Activated naive CD4-positive, alpha-beta T cell treated with anti-CD3 and anti-CD28 coated beads, Interleukin-2, amount 10 ng/mL, durations not matched to agents 7 days and 5 days (primary cell): ENCODE data around the gene GJE1.
"Not testable (repeated sequence)": the region's sequence is repeated elsewhere in the genome, so short reads cannot be mapped to it uniquely, and the experiment has no call there.

Source experiments
- CTCF ChIA-PET: fragments of 350-600 bp; sonication (Branson Sonifier 250); formaldehyde crosslinking; loops from one replicate; lab custom pipeline; 2021; ENCODE audit warnings: antibody characterized with exemption; lab: Charles Lee
- DNase-seq: peaks from one replicate; pipeline ENCODE4 v3.0.0-alpha.2; 2020
- H3K27ac Mint-ChIP-seq: one replicate; pipeline ENCODE4 v1.8.0; 2021; ENCODE audit warnings: mild to moderate bottlenecking, moderate library complexity, mixed read lengths
- H3K27me3 Mint-ChIP-seq: one replicate; pipeline ENCODE4 v1.8.0; 2021; ENCODE audit warnings: mild to moderate bottlenecking, mixed read lengths
- H3K36me3 Mint-ChIP-seq: one replicate; pipeline ENCODE4 v1.8.0; 2021; ENCODE audit warnings: mixed read lengths
- H3K4me1 Mint-ChIP-seq: one replicate; pipeline ENCODE4 v1.8.0; 2021; ENCODE audit warnings: mixed read lengths
- H3K4me3 Mint-ChIP-seq: one replicate; pipeline ENCODE4 v1.8.0; 2021; ENCODE audit warnings: mild to moderate bottlenecking, moderate library complexity, mixed read lengths
- H3K9me3 Mint-ChIP-seq: one replicate; pipeline ENCODE4 v1.8.0; 2021; ENCODE audit warnings: mixed read lengths

The GJE1 gene, protein sequence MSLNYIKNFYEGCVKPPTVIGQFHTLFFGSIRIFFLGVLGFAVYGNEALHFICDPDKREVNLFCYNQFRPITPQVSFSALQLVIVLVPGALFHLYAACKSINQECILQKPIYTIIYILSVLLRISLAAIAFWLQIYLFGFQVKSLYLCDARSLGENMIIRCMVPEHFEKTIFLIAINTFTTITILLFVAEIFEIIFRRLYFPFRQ

DNA sequence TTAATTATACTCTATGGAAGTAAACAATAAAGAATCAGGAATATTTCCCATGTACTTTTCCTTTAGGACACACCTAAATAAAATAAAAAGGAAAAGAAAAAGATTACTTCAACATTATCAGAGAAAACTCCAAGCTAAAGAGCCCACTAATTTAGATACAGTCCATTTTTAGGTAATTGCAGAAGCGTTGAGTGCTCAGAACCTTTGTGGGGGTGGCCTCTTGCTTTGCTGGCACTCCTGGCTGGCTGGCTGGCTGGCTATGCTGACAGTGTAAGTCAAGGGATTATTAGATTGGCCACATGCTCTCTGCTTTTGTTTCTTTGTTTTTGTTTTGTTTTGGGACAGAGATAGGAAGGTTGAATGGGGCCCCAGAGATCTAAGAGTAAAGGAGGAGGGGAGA is at the start of gene GJE1:
Gene GJE1, plus strand, starts transcription at position 301 of the 400 bp plus-strand sequence. CDS start 234 bp downstream, outside the sequence.
- CTCF ChIA-PET, result no interaction called here
- H3K4me1 Mint-ChIP-seq, result no peaks in the 10 kb centered on the region
- no peak within 1 kb of the TSS for H3K4me3 Mint-ChIP-seq
- no peak within 1 kb of the TSS for H3K27ac Mint-ChIP-seq
- no peaks in the 10 kb centered on the region for H3K36me3 Mint-ChIP-seq
- H3K27me3 Mint-ChIP-seq, result peaks cover 4% of the 10 kb centered on the region
- DNase-seq, result no peak
- H3K9me3 Mint-ChIP-seq, result no peaks in the 10 kb centered on the region

DNA sequence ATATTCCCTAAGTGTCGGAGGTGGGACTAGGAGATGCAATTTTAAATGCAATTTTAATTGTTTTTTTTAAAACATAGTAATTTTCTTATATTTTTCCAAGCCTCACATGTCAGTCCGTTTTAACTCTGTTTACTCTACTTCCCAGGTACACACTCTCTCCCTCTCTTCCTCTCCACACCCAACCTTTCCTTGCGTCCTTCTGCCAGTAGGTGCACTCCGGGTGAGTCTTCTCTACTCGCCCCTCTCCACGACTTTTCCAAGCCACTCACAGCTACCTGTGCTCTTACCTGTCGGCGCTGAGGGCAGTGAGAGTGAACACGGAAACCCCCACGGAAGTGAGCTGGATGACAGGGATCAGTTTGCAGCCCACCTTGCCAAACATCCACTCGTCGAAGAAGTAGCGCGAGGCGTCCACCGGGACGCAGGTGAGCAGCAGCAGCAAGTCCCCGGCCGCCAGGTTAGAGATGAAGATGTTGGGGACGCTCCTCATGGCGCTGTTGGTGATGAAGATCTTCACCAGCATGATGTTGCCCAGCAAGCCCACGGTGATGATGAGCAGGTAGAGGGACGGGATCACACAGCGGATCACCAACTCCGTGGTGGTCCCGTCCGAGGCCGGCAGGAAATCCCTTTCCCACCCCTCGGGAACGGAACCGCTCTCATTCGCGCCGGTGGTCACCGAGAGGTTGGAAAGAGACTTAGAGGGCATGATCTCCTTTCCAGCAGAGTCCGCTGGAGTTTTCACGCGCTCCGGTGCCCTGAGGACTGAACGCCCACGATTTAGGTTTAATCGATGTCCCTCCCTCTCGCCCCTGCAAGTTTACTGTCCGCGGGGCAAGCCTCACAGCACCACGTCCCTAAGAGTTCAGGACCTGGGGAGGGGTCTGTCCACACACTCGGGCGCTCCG is 44.5 kb upstream of the GJE1 start:
- Mint-ChIP-seq H3K9me3 (no peaks in the 10 kb centered on the region), H3K27me3 (peaks cover 18% of the 10 kb centered on the region), H3K4me1 (no peaks in the 10 kb centered on the region), H3K36me3 (no peaks in the 10 kb centered on the region), H3K4me3 (no peak overlapping the region), H3K27ac (no peak overlapping the region)
- CTCF ChIA-PET, result interaction anchor here (1.4 kb wide), 1 partner anchor 24 kb away, joined by 3 read pairs; no protein-coding TSS in a partner anchor
- no peak for DNase-seq

DNA sequence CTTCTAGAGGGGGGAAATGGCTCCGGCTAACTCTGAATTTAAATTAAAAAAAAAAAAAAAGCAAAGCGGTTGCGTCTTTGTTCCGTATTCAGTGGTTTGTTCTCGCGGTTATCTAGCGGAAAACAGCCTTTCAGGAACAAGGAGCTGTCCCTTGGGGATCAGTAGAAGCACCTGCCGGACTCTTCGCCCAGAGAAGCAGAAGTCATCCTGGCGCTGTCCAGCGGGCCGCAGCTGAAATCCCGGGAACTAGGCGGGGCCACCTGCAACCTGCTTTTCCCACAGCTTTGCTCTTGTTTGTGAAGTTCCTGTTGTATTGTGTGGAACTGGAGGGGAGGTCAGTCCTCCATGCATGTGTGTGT is 43.9 kb upstream of the GJE1 start:
- no peak overlapping the region for H3K27ac Mint-ChIP-seq
- H3K27me3 Mint-ChIP-seq, result peaks cover 18% of the 10 kb centered on the region
- no peaks in the 10 kb centered on the region for H3K4me1 Mint-ChIP-seq
- CTCF ChIA-PET, result no interaction called here
- DNase-seq, result no peak
- no peak overlapping the region for H3K4me3 Mint-ChIP-seq
- no peaks in the 10 kb centered on the region for H3K9me3 Mint-ChIP-seq
- no peaks in the 10 kb centered on the region for H3K36me3 Mint-ChIP-seq

DNA sequence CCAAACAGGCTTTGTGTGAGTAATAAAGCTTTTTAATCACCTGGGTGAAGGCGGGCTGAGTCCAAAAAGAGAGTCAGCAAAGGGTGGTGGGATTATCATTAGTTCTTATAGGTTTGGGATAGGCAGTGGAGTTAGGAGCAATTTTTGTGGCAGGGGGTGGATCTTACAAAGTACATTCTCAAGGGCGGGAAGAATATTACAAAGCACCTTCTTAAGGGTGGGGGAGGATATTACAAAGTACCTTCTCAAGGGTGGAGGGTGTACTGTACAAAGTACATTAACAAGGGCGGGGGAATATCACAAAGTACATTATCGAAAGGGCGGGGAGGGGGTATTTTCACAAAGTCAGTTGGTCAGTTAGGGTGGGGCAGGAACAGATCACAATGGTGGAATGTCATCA is 27.9 kb upstream of the GJE1 start:
- DNase-seq, CTCF ChIA-PET, H3K9me3 Mint-ChIP-seq, H3K4me1 Mint-ChIP-seq, H3K27ac Mint-ChIP-seq, H3K36me3 Mint-ChIP-seq, H3K27me3 Mint-ChIP-seq, H3K4me3 Mint-ChIP-seq: not testable (repeated sequence)

DNA sequence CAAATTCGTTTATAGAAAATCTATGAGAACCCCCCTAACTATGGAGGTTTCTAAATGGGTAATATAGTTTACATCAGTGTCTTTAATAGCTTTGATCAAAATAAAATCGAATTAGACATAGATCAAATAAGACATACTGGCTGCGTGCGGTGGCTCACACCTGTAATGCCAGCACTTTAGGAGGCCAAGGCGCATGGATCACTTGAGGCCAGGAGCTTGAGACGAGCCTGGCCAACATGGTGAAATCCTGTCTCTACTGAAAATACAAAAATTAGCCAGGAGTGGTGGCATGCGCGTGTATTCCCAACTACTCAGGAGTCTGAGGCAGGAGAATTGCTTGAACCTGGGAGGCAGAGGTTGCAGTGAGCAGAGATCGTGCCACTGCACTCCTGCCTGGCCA is 21.9 kb upstream of the GJE1 start:
- H3K36me3 Mint-ChIP-seq, H3K9me3 Mint-ChIP-seq, H3K4me3 Mint-ChIP-seq, H3K4me1 Mint-ChIP-seq, H3K27me3 Mint-ChIP-seq, H3K27ac Mint-ChIP-seq, DNase-seq: not testable (repeated sequence)
- CTCF ChIA-PET, result interaction anchor here (1.3 kb wide), 1 partner anchor 121 kb away, joined by 5 read pairs; no protein-coding TSS in a partner anchor

DNA sequence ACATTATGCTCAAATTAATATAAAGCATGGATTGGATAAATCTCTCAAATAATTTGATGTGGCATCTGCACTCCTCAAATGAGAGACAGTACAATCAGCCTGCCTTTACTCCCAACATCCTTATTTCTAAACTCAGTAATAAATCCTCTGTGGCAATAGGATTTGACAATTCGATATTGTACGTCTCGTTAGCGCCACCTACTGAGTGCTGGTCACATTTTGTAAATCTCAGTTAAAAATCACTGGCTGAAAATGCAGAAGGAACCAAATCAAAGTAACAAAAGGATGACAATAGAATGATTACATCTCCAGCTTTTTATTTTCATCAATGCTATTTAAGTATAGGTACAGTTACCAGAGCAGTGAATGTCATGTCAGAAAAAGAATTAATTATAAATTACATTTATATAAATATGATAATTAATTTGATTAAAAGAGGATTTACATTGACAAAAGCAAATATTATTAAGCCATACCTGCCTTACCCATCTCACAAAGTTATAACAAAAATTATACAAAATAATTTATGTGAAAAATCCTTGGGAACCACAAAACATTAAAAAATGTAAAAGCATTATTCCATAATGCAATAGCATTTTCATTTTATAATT is 20.2 kb upstream of the GJE1 start:
- Mint-ChIP-seq H3K27ac (no peak overlapping the region), H3K4me1 (no peaks in the 10 kb centered on the region)
- CTCF ChIA-PET, result interaction anchor here (0.8 to 2.1 kb wide), 7 partner anchors 13 to 436 kb away, joined by 3 to 10 read pairs (median 4); no protein-coding TSS in a partner anchor

DNA sequence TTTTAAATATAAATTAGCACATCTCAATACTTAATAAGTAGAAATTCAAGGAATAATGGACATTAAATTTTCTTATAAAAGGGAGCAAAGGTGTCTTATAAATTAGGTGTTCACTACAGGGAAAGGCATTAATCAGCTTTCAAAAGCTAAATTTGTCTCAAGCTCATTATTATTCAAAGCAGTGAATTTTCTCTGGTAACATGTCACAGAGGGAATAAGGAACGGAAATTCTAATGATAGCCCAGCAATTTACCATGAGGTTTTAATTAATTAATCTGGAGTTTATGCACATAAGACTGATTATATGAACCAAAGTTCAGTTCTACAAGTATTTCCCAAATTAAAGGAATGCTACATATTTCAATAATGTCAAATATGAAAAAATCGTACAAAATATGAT is 15.4 kb upstream of the GJE1 start:
- CTCF ChIA-PET, result no interaction called here

More for the DNA sequence above, 20.2 kb upstream of the GJE1 start:
- DNase-seq, result peak; percentile 75
- H3K36me3 Mint-ChIP-seq, result no peaks in the 10 kb centered on the region
- H3K27me3 Mint-ChIP-seq, result no peaks in the 10 kb centered on the region
- H3K4me3 Mint-ChIP-seq, result no peak overlapping the region
- H3K9me3 Mint-ChIP-seq, result no peaks in the 10 kb centered on the region

DNA sequence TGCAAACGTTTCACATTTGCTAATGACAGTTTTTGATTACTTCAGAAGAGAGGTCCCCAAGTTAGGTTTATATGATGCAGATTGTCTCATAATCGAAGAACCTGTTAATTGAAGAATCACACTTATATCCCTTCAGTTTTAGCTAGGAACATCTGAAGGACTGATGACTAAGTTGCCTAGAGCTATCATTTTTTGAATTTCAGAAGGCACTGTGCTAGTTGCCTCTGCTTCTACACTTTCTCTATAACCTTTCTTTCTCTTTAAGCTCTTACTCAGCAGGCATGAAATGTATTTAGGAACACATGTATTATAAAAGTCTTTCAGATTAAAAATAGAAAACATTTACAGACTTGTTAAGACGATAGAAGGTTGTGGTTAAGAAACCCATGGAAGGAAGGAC is 14.4 kb upstream of the GJE1 start:
- no peak overlapping the region for H3K4me3 Mint-ChIP-seq
- DNase-seq, result no peak
- H3K27ac Mint-ChIP-seq, result no peak overlapping the region

More for the DNA sequence above, 15.4 kb upstream of the GJE1 start:
- Mint-ChIP-seq H3K4me1 (no peaks in the 10 kb centered on the region), H3K27ac (no peak overlapping the region), H3K36me3 (no peaks in the 10 kb centered on the region), H3K9me3 (no peaks in the 10 kb centered on the region), H3K27me3 (no peaks in the 10 kb centered on the region), H3K4me3 (no peak overlapping the region)
- DNase-seq, result no peak

DNA sequence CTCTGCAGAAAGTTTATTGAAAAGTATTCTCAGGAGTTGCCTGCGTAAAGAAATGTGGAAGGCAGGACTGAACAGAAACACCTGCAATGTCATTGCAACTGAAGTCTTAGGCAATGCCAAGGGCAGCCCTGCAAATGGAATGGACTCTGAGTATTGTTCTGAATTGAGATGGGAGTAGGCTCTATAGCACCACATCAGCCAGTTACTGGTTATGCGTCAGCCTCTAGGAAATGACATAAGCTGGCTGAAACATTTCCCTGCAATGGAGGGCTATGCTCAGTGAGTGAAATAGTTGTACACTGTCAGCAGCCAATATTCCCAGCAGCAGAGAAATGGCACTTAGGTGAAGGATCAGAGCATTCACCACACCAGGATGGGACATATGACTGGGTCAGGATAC is 13.8 kb upstream of the GJE1 start:
- Mint-ChIP-seq H3K36me3 (no peaks in the 10 kb centered on the region), H3K4me3 (no peak overlapping the region), H3K4me1 (no peaks in the 10 kb centered on the region), H3K27me3 (no peaks in the 10 kb centered on the region), H3K27ac (no peak overlapping the region), H3K9me3 (no peaks in the 10 kb centered on the region)
- no peak for DNase-seq
- CTCF ChIA-PET, result no interaction called here

More for the DNA sequence above, 14.4 kb upstream of the GJE1 start:
- H3K9me3 Mint-ChIP-seq, result no peaks in the 10 kb centered on the region
- no peaks in the 10 kb centered on the region for H3K4me1 Mint-ChIP-seq
- H3K27me3 Mint-ChIP-seq, result no peaks in the 10 kb centered on the region
- H3K36me3 Mint-ChIP-seq, result no peaks in the 10 kb centered on the region
- CTCF ChIA-PET, result interaction anchor here (0.7 kb wide), 1 partner anchor 257 kb away, joined by 3 read pairs; no protein-coding TSS in a partner anchor

DNA sequence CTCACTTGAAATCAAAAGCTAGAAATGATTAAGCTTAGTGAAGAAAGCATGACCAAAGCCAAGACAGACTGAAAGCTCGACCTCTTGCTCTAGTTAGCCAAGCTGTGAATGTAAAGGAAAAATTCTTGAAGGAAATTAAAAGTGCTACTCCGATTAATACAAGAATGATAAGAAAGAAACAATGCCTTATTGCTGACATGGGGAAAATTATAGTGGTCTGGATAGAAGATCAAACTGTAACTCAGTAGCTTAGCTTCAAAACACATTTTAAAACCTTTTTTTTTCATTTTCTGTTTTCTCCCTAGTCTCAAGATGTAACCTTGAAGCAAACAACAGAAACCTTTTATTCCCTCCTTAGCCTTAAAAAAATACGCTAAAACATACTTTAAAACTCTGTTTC is 11.4 kb upstream of the GJE1 start:
- Mint-ChIP-seq H3K27me3 (no peaks in the 10 kb centered on the region), H3K27ac (no peak overlapping the region), H3K36me3 (no peaks in the 10 kb centered on the region), H3K4me3 (no peak overlapping the region), H3K9me3 (no peaks in the 10 kb centered on the region), H3K4me1 (no peaks in the 10 kb centered on the region)
- CTCF ChIA-PET, result no interaction called here
- no peak for DNase-seq

DNA sequence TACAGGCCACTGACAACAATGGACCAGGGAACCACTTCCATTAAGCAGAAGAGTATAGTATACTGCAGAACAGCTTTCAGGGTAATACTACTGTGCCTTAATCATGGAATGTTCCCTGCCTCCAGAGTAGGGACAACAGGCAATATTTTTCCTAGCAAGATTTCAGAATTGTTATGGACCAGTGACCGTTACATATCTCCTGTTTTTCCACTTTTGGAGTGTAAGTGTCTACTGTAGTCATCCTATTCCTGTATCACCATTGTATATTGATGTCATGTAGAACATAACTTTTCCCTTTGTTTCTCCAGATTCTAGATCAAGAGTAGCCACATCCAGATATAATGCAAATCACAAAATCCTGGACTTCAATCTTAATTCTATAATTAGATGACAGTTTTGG is 1.9 kb upstream of the GJE1 start:
- Mint-ChIP-seq H3K27me3 (peaks cover 4% of the 10 kb centered on the region), H3K9me3 (no peaks in the 10 kb centered on the region), H3K4me1 (no peaks in the 10 kb centered on the region), H3K27ac (no peak overlapping the region), H3K4me3 (no peak overlapping the region), H3K36me3 (no peaks in the 10 kb centered on the region)
- DNase-seq, result no peak
- CTCF ChIA-PET, result no interaction called here

DNA sequence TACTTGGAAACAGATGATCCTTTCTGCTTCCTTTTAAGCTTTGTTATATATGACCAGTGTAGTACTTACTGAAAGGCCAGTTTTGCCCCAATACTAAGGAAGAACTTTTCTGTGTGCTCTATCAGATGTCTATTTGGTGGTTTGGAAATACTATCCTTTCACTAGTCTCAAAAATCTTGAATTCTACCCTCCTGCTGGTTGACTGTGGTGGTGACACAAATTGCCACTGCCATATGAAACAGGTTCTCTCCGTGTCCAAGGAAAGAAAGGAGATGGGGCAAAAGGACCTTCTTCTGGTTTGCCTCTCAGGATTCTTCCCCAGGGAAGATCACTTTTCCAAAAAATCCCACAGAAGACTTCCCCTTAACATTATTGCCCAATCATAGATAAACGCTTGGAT is 6.2 kb downstream of the GJE1 start:
- H3K36me3 Mint-ChIP-seq, result no peaks in the 10 kb centered on the region
- no peak overlapping the region for H3K27ac Mint-ChIP-seq
- no peaks in the 10 kb centered on the region for H3K4me1 Mint-ChIP-seq
- DNase-seq, result no peak
- H3K27me3 Mint-ChIP-seq, result no peaks in the 10 kb centered on the region
- CTCF ChIA-PET, result interaction anchor here (0.9 kb wide), 1 partner anchor 17 kb away, joined by 3 read pairs; no protein-coding TSS in a partner anchor
- no peaks in the 10 kb centered on the region for H3K9me3 Mint-ChIP-seq
- H3K4me3 Mint-ChIP-seq, result no peak overlapping the region

DNA sequence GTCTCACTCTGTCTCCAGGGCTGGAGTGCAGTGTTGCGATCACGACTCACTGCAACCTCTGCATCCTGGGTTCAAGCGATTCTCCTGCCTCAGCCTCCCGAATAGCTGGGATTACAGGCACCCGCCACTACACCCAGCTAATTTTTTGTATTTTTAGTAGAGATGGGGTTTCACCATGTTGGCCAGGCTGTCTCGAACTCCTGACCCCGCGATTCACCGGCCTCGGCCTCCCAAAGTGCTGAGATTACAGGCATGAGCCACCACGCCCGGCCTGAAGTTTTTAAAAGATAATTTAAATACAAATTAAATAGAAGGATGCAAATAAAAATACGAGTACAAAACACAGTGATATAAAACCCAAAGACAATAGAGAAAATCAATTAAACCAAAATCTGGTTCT is 8.8 kb downstream of the GJE1 start:
- not testable (repeated sequence) for DNase-seq, H3K4me3 Mint-ChIP-seq, H3K27me3 Mint-ChIP-seq

More for the DNA sequence above, 8.8 kb downstream of the GJE1 start:
- H3K27ac Mint-ChIP-seq, H3K36me3 Mint-ChIP-seq, H3K9me3 Mint-ChIP-seq, H3K4me1 Mint-ChIP-seq, CTCF ChIA-PET: not testable (repeated sequence)
